Left kidney (tissue), 2 donors: ENCODE data around the gene OLFM1. TPM values are rescaled to one million over a fixed set of nuclear protein-coding genes. Genes with fewer than 3 reads are reported as not detected.
A peak's percentile ranks its signal among the peaks of the same experiment; 100 is the strongest.

Experiments used
- DNase-seq: peaks from one replicate; pipeline ENCODE4 v3.0.0-alpha.2; 2013
- polyA plus RNA-seq: library from polyadenylated mRNA; unstranded; fragments of 120-200 nt; gene quantifications from one replicate; pipeline ENCODE4 v1.2.1, GENCODE V29; 2013; ENCODE audit not compliant: insufficient read length

Gene OLFM1
- polyA plus RNA-seq, 1 donor: 3.3 TPM

- no peak for DNase-seq
These were observed 1.7 kb downstream of the OLFM1 start for GRCh38 chr9:135088979-135089847.

GRCh38 chr9:135090081-135090480, 2.6 kb downstream of the OLFM1 start:
- no peak for DNase-seq

- no peak for DNase-seq
These were observed 3.1 kb downstream of the OLFM1 start for GRCh38 chr9:135090547-135090946.

GRCh38 chr9:135091545-135091944, 4.1 kb downstream of the OLFM1 start:
- no peak for DNase-seq

- no peak for DNase-seq
These were observed 5.6 kb downstream of the OLFM1 start for GRCh38 chr9:135093111-135093510.

- no peak for DNase-seq
These were observed 6.6 kb downstream of the OLFM1 start for GRCh38 chr9:135093911-135094584.

- DNase-seq: no peak
These were observed 8.3 kb downstream of the OLFM1 start for GRCh38 chr9:135095470-135096407.

GRCh38 chr9:135096408-135096895, 9.0 kb downstream of the OLFM1 start:
- no peak for DNase-seq

GRCh38 chr9:135098400-135099105, 11.1 kb downstream of the OLFM1 start:
- DNase-seq: peak; percentile 74

- no peak for DNase-seq
These were observed 12.1 kb downstream of the OLFM1 start for GRCh38 chr9:135099574-135099973.

- DNase-seq: no peak
These were observed 12.8 kb downstream of the OLFM1 start for GRCh38 chr9:135100241-135100681.

GRCh38 chr9:135100725-135101410, 13.4 kb downstream of the OLFM1 start:
- DNase-seq: no peak

GRCh38 chr9:135101486-135101885, 14.0 kb downstream of the OLFM1 start:
- no peak for DNase-seq

GRCh38 chr9:135101926-135102325, 14.5 kb downstream of the OLFM1 start:
- no peak for DNase-seq

- no peak for DNase-seq
These were observed 14.9 kb downstream of the OLFM1 start for GRCh38 chr9:135102331-135102730.

GRCh38 chr9:135103001-135103446, 15.6 kb downstream of the OLFM1 start:
- DNase-seq: no peak

GRCh38 chr9:135103931-135104639, 16.6 kb downstream of the OLFM1 start:
- DNase-seq: no peak

GRCh38 chr9:135104761-135105160, 17.3 kb downstream of the OLFM1 start:
- no peak for DNase-seq

- no peak for DNase-seq
These were observed 17.8 kb downstream of the OLFM1 start for GRCh38 chr9:135105211-135105745.
